Gastrocnemius medialis (tissue), 4 donors: ENCODE results near the gene GABRB2.

Experiments
- CTCF ChIP-seq, 5 experiments: fragments of 450-650 bp in 3 of 5; fragments of 200-600 bp in 2 of 5; sonication (generic) in 2 of 5; IDR thresholded peaks in 4 of 5; conservative IDR thresholded peaks in 1 of 5; 1 replicate in 4 of 5; 2 replicates in 1 of 5; pipeline ENCODE4 v1.5.1; 2016 to 2019; ENCODE audit warnings: antibody characterized with exemption in 5 of 5, mild to moderate bottlenecking in 3 of 5, moderate library complexity in 3 of 5
- POLR2A ChIP-seq, 2 donors: fragments of 450-650 bp; IDR thresholded peaks; one replicate each; pipeline ENCODE4 v1.6.1; 2017; ENCODE audit warnings: antibody characterized with exemption in 2 of 2, mild to moderate bottlenecking in 2 of 2, moderate library complexity in 2 of 2

- no peak for TF ChIP-seq CTCF (IDR thresholded peaks at IDR 0.05 in 4 of 5, conservative IDR thresholded peaks at IDR 0.05 in 1 of 5)
- TF ChIP-seq POLR2A (IDR thresholded peaks at IDR 0.05) = no peak
These were observed 32.6 kb downstream of the GABRB2 start for GRCh38 chr5:161513942-161514341.
